Endodermal cell (in vitro differentiated cells): Measurements from ENCODE around the gene SMTN. TPM values are rescaled to one million over a fixed set of nuclear protein-coding genes. Genes with fewer than 3 reads are reported as not detected.

Experiments used
- DNase-seq: peaks from one replicate; pipeline ENCODE4 v3.0.0-alpha.2; 2017
- H3K27ac ChIP-seq: 2 replicates; pipeline ENCODE4 v1.5.1; 2013; ENCODE audit warnings: mild to moderate bottlenecking, low read depth, low read length, moderate library complexity
- H3K27me3 ChIP-seq: 2 replicates; pipeline ENCODE4 v1.6.1; 2013; ENCODE audit warnings: mild to moderate bottlenecking, low read length, moderate library complexity; ENCODE audit not compliant: insufficient read depth, control insufficient read depth, poor library complexity, severe bottlenecking
- H3K36me3 ChIP-seq: 2 replicates; pipeline ENCODE4 v1.7.0; 2013; ENCODE audit warnings: mild to moderate bottlenecking, low read length, moderate library complexity; ENCODE audit not compliant: control insufficient read depth, insufficient read depth
- H3K4me1 ChIP-seq: one replicate; pipeline ENCODE4 v1.7.0; 2013; ENCODE audit warnings: low read length; ENCODE audit not compliant: control insufficient read depth, insufficient read depth
- H3K4me3 ChIP-seq: 2 replicates; pipeline ENCODE4 v1.5.1; 2013; ENCODE audit warnings: mild to moderate bottlenecking, low read length, moderate library complexity
- H3K9ac ChIP-seq: 2 replicates; pipeline ENCODE4 v1.6.1; 2013; ENCODE audit warnings: mild to moderate bottlenecking, low read length, moderate library complexity; ENCODE audit not compliant: poor library complexity, severe bottlenecking; ENCODE audit errors: extremely low read depth
- H3K9me3 ChIP-seq: 2 replicates; pipeline ENCODE4 v1.6.1; 2013; ENCODE audit warnings: mild to moderate bottlenecking, low read length, moderate library complexity; ENCODE audit not compliant: control insufficient read depth
- H3K27ac Mint-ChIP-seq: 2 replicates; pipeline ENCODE4 v1.8.0; 2020; ENCODE audit warnings: mixed read lengths
- H3K27me3 Mint-ChIP-seq: 2 replicates; pipeline ENCODE4 v1.8.0; 2021; ENCODE audit warnings: mild to moderate bottlenecking, mixed read lengths; ENCODE audit not compliant: insufficient read depth
- H3K36me3 Mint-ChIP-seq: 2 replicates; pipeline ENCODE4 v1.8.0; 2020; ENCODE audit warnings: low read depth, mixed read lengths
- H3K4me1 Mint-ChIP-seq: 2 replicates; pipeline ENCODE4 v1.8.0; 2020; ENCODE audit warnings: mixed read lengths
- H3K4me3 Mint-ChIP-seq: 2 replicates; pipeline ENCODE4 v1.8.0; 2020; ENCODE audit warnings: mild to moderate bottlenecking, moderate library complexity, mixed read lengths
- H3K9me3 Mint-ChIP-seq: 2 replicates; pipeline ENCODE4 v1.8.0; 2020; ENCODE audit warnings: mild to moderate bottlenecking, mixed read lengths
- WGBS, 2 experiments: methylation state at CpG; one replicate each; pipeline versions ENCODE4 v1.1.5 to v1.1.7; 2013; ENCODE audit warnings: missing lambda C conversion rate in 2 of 2, mixed read lengths in 1 of 2; ENCODE audit not compliant: insufficient coverage in 1 of 2, insufficient read length in 1 of 2; 5-methylcytosine and 5-hydroxymethylcytosine counted together
- total RNA-seq, 2 donors: library from RNA; stranded (reverse); fragmentation: NEBNext Ultra II Directional in 1 of 2; extraction: Animal tissue kit (Norgen Biotek cat#: 25700) in 1 of 2; gene quantifications; 2 replicates in 1 of 2; 3 replicates in 1 of 2; pipeline ENCODE4 v1.2.1, GENCODE V29; 2021
- TF ChIP-seq, protein P1 (sequence below): fragments of 200-600 bp; sonication (generic); conservative IDR thresholded peaks from 2 replicates; pipeline ENCODE4 v1.5.0; 2021; ENCODE audit warnings: antibody characterized with exemption, mild to moderate bottlenecking

SMTN gene
- total RNA-seq, 2 donors from 2014 or later: 23.6 to 35.8 TPM

DNA sequence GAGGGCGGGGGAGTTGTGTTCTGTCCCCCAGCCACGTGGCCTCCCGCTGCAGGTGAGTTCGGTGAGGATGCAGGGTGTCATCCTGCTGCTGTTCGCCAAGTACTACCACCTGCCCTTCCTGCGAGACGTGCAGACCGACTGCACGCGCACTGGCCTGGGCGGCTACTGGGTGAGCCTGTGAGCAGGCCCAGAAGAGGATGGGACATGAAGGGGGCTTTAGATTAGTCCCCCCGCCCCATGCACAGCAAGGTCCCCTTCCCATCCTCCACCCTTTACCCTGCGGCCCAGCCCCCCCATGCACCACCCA lies 45.7 kb downstream of the SMTN start:
- Histone ChIP-seq H3K9me3 (no peaks in the 10 kb centered on the region), H3K36me3 (no peaks in the 10 kb centered on the region), H3K27ac (no peak overlapping the region), H3K4me3 (no peak overlapping the region), H3K4me1 (no peaks in the 10 kb centered on the region), H3K9ac (no peak overlapping the region), H3K27me3 (no peaks in the 10 kb centered on the region)
- 95% methylated on average over 13 of the region's 13 CpGs; no CpG with 5 or more reads in 1 of the 2 experiments for WGBS, 2 experiments
- Mint-ChIP-seq H3K4me1 (no peaks in the 10 kb centered on the region), H3K27me3 (peaks cover 5% of the 10 kb centered on the region), H3K27ac (no peak overlapping the region), H3K4me3 (no peak overlapping the region), H3K36me3 (no peaks in the 10 kb centered on the region), H3K9me3 (no peaks in the 10 kb centered on the region)
- DNase-seq: no peak
- TF ChIP-seq, protein P1, sequence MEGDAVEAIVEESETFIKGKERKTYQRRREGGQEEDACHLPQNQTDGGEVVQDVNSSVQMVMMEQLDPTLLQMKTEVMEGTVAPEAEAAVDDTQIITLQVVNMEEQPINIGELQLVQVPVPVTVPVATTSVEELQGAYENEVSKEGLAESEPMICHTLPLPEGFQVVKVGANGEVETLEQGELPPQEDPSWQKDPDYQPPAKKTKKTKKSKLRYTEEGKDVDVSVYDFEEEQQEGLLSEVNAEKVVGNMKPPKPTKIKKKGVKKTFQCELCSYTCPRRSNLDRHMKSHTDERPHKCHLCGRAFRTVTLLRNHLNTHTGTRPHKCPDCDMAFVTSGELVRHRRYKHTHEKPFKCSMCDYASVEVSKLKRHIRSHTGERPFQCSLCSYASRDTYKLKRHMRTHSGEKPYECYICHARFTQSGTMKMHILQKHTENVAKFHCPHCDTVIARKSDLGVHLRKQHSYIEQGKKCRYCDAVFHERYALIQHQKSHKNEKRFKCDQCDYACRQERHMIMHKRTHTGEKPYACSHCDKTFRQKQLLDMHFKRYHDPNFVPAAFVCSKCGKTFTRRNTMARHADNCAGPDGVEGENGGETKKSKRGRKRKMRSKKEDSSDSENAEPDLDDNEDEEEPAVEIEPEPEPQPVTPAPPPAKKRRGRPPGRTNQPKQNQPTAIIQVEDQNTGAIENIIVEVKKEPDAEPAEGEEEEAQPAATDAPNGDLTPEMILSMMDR: no peak

- no peaks in the 10 kb centered on the region for H3K36me3 ChIP-seq
- Mint-ChIP-seq H3K36me3 (no peaks in the 10 kb centered on the region), H3K4me1 (no peaks in the 10 kb centered on the region), H3K27ac (no peak overlapping the region), H3K9me3 (no peaks in the 10 kb centered on the region), H3K27me3 (peaks cover 5% of the 10 kb centered on the region), H3K4me3 (no peak overlapping the region)
- DNase-seq: peak; percentile 92
- TF ChIP-seq, protein P1: no peak
- H3K27me3 ChIP-seq: no peaks in the 10 kb centered on the region
- H3K9ac ChIP-seq: no peak overlapping the region
- 87 to 91% methylated on average over 3 to 19 of the region's 19 CpGs for WGBS, 2 experiments
- H3K4me3 ChIP-seq: no peak overlapping the region
- H3K9me3 ChIP-seq: no peaks in the 10 kb centered on the region
- H3K4me1 ChIP-seq: no peaks in the 10 kb centered on the region
- H3K27ac ChIP-seq: no peak overlapping the region
Observed at GRCh38 chr22:31127181-31127772, 46.2 kb downstream of the SMTN start.

DNA sequence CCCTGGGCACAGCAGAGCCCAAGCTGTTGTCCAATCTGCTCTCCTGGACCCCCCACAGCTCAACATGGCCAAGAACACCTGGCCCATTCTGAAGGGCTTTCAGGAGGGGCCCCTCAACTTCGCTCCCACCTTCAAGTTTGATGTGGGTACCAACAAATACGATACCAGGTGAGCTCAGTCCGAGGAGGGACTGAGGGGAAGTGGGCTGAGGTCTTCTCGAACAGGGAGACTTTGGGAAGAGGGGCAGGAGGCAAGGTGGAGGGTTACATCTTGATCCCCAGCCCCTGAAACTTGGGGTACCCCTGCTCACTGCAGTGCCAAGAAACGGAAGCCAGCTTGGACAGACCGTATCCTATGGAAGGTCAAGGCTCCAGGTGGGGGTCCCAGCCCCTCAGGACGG lies 47.0 kb downstream of the SMTN start:
- Mint-ChIP-seq H3K9me3 (no peaks in the 10 kb centered on the region), H3K4me1 (no peaks in the 10 kb centered on the region), H3K36me3 (no peaks in the 10 kb centered on the region), H3K27me3 (peaks cover 5% of the 10 kb centered on the region), H3K4me3 (no peak overlapping the region), H3K27ac (no peak overlapping the region)
- Histone ChIP-seq H3K4me1 (no peaks in the 10 kb centered on the region), H3K27me3 (no peaks in the 10 kb centered on the region), H3K9ac (no peak overlapping the region), H3K9me3 (no peaks in the 10 kb centered on the region), H3K27ac (no peak overlapping the region), H3K36me3 (no peaks in the 10 kb centered on the region), H3K4me3 (no peak overlapping the region)
- WGBS, 2 experiments: 87 to 100% methylated on average over 7 of the region's 7 CpGs
- TF ChIP-seq, protein P1: no peak
- no peak for DNase-seq
